Activated CD4-positive, CD25-positive, alpha-beta regulatory T cell treated with anti-CD3 and anti-CD28 coated beads, Interleukin-2, amount 50 U/mL, for 72 hours (primary cell): ENCODE measurements around the gene CDR2.
"Not testable (repeated sequence)": the region's sequence is repeated elsewhere in the genome, so short reads cannot be mapped to it uniquely, and the experiment has no call there.

Experiments used
- DNase-seq: peaks from one replicate; pipeline ENCODE4 v3.0.0; 2021

The CDR2 gene

GRCh38 chr16:22375117-22375962 lies 921 bp upstream of the CDR2 start:
- no peak for DNase-seq

GRCh38 chr16:22373662-22374310 lies 633 bp downstream of the CDR2 start:
- DNase-seq: peak; percentile 60

- DNase-seq: no peak
Observed at GRCh38 chr16:22372882-22373661, 1.3 kb downstream of the CDR2 start.

- DNase-seq: no peak
Observed at GRCh38 chr16:22370038-22370820, 4.2 kb downstream of the CDR2 start.

- DNase-seq: no peak
Observed at GRCh38 chr16:22369221-22369811, 5.1 kb downstream of the CDR2 start.

- DNase-seq: not testable (repeated sequence)
Observed at GRCh38 chr16:22368200-22368826, 6.1 kb downstream of the CDR2 start.

GRCh38 chr16:22366889-22367288 lies 7.5 kb downstream of the CDR2 start:
- no peak for DNase-seq

- DNase-seq: no peak
Observed at GRCh38 chr16:22366371-22366770, 8.0 kb downstream of the CDR2 start.

GRCh38 chr16:22364241-22364640 lies 10.2 kb downstream of the CDR2 start:
- no peak for DNase-seq

GRCh38 chr16:22360963-22361659 lies 13.3 kb downstream of the CDR2 start:
- no peak for DNase-seq

GRCh38 chr16:22359679-22360078 lies 14.7 kb downstream of the CDR2 start:
- DNase-seq: no peak

- DNase-seq: no peak
Observed at GRCh38 chr16:22358000-22358399, 16.4 kb downstream of the CDR2 start.

GRCh38 chr16:22357635-22357971 lies 16.8 kb downstream of the CDR2 start:
- no peak for DNase-seq

- no peak for DNase-seq
Observed at GRCh38 chr16:22356930-22357634, 17.3 kb downstream of the CDR2 start.

GRCh38 chr16:22355487-22355908 lies 18.9 kb downstream of the CDR2 start:
- DNase-seq: no peak

- DNase-seq: no peak
Observed at GRCh38 chr16:22353933-22354541, 20.4 kb downstream of the CDR2 start.

- DNase-seq: no peak
Observed at GRCh38 chr16:22353191-22353919, 21.1 kb downstream of the CDR2 start.

- DNase-seq: no peak
Observed at GRCh38 chr16:22352723-22353122, 21.7 kb downstream of the CDR2 start.

- DNase-seq: no peak
Observed at GRCh38 chr16:22352140-22352539, 22.3 kb downstream of the CDR2 start.
